ENCODE results near the gene EIF2B2. TPM values are rescaled to one million over a fixed set of nuclear protein-coding genes. Genes with fewer than 3 reads are reported as not detected.

The EIF2B2 gene
- total and polyA plus RNA-seq, 3 donors from 2014 or later = 39.4 to 124 (median 40.4) TPM

GRCh38 chr14:74979029-74979428, 23.7 kb upstream of the EIF2B2 start:
- intact Hi-C loops (cut with DNase I; ENCODE audit: low total_unique reads) = no loop called here
- Histone ChIP-seq H3K27me3 (no peaks in the 10 kb centered on the region), H3K36me3 (ENCODE audit: low read depth, missing control alignments) (no peaks in the 10 kb centered on the region), H3K4me1 (no peaks in the 10 kb centered on the region), H3K4me3 (no peak overlapping the region), H3K27ac (no peak overlapping the region), H3K9me3 (no peaks in the 10 kb centered on the region)
- peak; percentile 9 for DNase-seq
- TF ChIP-seq POLR2A (IDR thresholded peaks at IDR 0.05) (no peak), CTCF (IDR thresholded peaks at IDR 0.05) (no peak)
- WGBS, 2 donors = 90 to 93% methylated on average over 4 of the region's 4 CpGs

- intact Hi-C loops (cut with DNase I; ENCODE audit: low total_unique reads) = no loop called here
- H3K4me3 ChIP-seq = no peak overlapping the region
- DNase-seq = no peak
- no peaks in the 10 kb centered on the region for H3K36me3 ChIP-seq (ENCODE audit: low read depth, missing control alignments)
- no peak for TF ChIP-seq CTCF (IDR thresholded peaks at IDR 0.05)
- H3K27me3 ChIP-seq = no peaks in the 10 kb centered on the region
- H3K4me1 ChIP-seq = no peaks in the 10 kb centered on the region
- H3K27ac ChIP-seq = no peak overlapping the region
- WGBS, 2 donors = 68 to 83% methylated on average over 22 to 23 of the region's 23 CpGs
- H3K9me3 ChIP-seq = no peaks in the 10 kb centered on the region
Observed at GRCh38 chr14:74979442-74980397, 23.0 kb upstream of the EIF2B2 start.

GRCh38 chr14:74980398-74980730, 22.4 kb upstream of the EIF2B2 start:
- DNase-seq = no peak
- Histone ChIP-seq H3K9me3 (no peaks in the 10 kb centered on the region), H3K27me3 (no peaks in the 10 kb centered on the region), H3K36me3 (ENCODE audit: low read depth, missing control alignments) (no peaks in the 10 kb centered on the region), H3K4me3 (no peak overlapping the region), H3K27ac (no peak overlapping the region), H3K4me1 (no peaks in the 10 kb centered on the region)
- no peak for TF ChIP-seq CTCF (IDR thresholded peaks at IDR 0.05)
- TF ChIP-seq POLR2A (IDR thresholded peaks at IDR 0.05) = no peak
- WGBS, 2 donors = 79 to 85% methylated on average over 4 of the region's 4 CpGs
- intact Hi-C loops (cut with DNase I; ENCODE audit: low total_unique reads) = no loop called here

- 81 to 90% methylated on average over 2 to 35 of the region's 35 CpGs for WGBS, 2 donors
- intact Hi-C loops (cut with DNase I; ENCODE audit: low total_unique reads) = no loop called here
- Histone ChIP-seq H3K9me3 (no peaks in the 10 kb centered on the region), H3K27ac (no peak overlapping the region), H3K4me3 (no peak overlapping the region), H3K27me3 (no peaks in the 10 kb centered on the region), H3K4me1 (no peaks in the 10 kb centered on the region), H3K36me3 (ENCODE audit: low read depth, missing control alignments) (no peaks in the 10 kb centered on the region)
- no peak for DNase-seq
- TF ChIP-seq CTCF (IDR thresholded peaks at IDR 0.05) = no peak
Observed at GRCh38 chr14:74980731-74981461, 21.8 kb upstream of the EIF2B2 start.
